AG09319 (cell line): ENCODE data around the gene EEF2.
A peak's percentile ranks its signal among the peaks of the same experiment; 100 is the strongest.

Experiments used
- DNase-seq: peaks from one replicate; pipeline ENCODE4 v3.0.0-alpha.2; 2010; ENCODE audit warnings: low read depth; ENCODE audit errors: extremely low read depth
- CTCF ChIP-seq: IDR thresholded peaks from 2 replicates; pipeline ENCODE4 v1.5.1; 2011; ENCODE audit warnings: low read depth, mild to moderate bottlenecking, inconsistent platforms, low read length, moderate library complexity

EEF2 gene

GRCh38 chr19:3984908-3985642, at the start of gene EEF2:
EEF2 (minus strand) TSS chr19:3985463; CDS start chr19:3985380, 83 bp downstream.
- TF ChIP-seq CTCF = no peak
- peak; percentile 81 for DNase-seq

GRCh38 chr19:4034048-4035017, 49.1 kb upstream of the EEF2 start:
- DNase-seq = no peak

GRCh38 chr19:4033028-4033956, 48.0 kb upstream of the EEF2 start:
- TF ChIP-seq CTCF = no peak
- DNase-seq = no peak

More at GRCh38 chr19:4034048-4035017, 49.1 kb upstream of the EEF2 start:
- TF ChIP-seq CTCF = no peak

GRCh38 chr19:4032436-4032835, 47.2 kb upstream of the EEF2 start:
- no peak for TF ChIP-seq CTCF
- DNase-seq = no peak

- no peak for TF ChIP-seq CTCF
- DNase-seq = no peak
Observed at GRCh38 chr19:4031420-4031819, 46.2 kb upstream of the EEF2 start.

- TF ChIP-seq CTCF = no peak
- no peak for DNase-seq
Observed at GRCh38 chr19:4030981-4031380, 45.7 kb upstream of the EEF2 start.
